NT2/D1 (cell line): Measurements from ENCODE around the gene FAM234A.

Source experiments
- SUZ12 ChIP-seq: IDR thresholded peaks from 2 replicates; pipeline ENCODE4 v1.6.1; 2011; ENCODE audit not compliant: insufficient read length, insufficient read depth; ENCODE audit errors: extremely low read depth
- YY1 ChIP-seq: IDR thresholded peaks from 2 replicates; pipeline ENCODE4 v1.6.1; 2011; ENCODE audit not compliant: insufficient read length, insufficient read depth
- ZNF274 ChIP-seq: IDR thresholded peaks from 2 replicates; pipeline ENCODE4 v1.6.1; 2011; ENCODE audit warnings: mild to moderate bottlenecking, low read depth, low read length

DNA sequence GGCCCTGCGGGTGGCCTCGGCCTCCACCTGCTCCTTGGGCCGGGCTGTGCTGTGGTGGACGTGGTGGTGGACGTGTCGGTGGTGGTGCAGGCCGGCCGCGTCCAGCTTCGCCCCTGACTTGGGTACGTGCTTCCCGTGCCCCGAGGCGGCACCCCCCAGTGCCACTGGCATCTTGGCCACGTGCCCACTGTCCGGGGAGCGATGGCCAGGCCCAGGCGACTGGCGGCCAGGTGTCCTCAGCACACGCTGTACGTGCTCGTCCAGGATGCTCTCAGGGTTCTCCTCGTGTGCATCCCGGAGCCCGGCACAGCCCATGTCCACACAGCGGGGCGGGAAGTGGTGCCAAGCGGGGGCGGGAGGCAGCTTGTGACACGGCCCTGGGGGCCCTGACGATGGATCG, 63.2 kb downstream of the FAM234A start:
- TF ChIP-seq YY1 (no peak), SUZ12 (no peak), ZNF274 (no peak)
